HepG2 (cell line): ENCODE measurements around the gene IAPP. TPM values are rescaled to one million over a fixed set of nuclear protein-coding genes. Genes with fewer than 3 reads are reported as not detected.

Source experiments
- CHD4 ChIP-seq: fragments of 200-600 bp; sonication (generic); IDR thresholded peaks from 2 replicates; pipeline ENCODE4 v1.7.0; 2017; ENCODE audit warnings: mild to moderate bottlenecking, low read length, borderline replicate concordance
- CREB1 ChIP-seq, 2 experiments: fragments of 450-650 bp in 1 of 2; IDR thresholded peaks; 2 replicates each; pipeline ENCODE4 v1.6.1; 2016 to 2017; ENCODE audit warnings: control low read depth in 1 of 2, mild to moderate bottlenecking in 1 of 2, missing compliant biosample characterization in 1 of 2, missing genetic modification characterization in 1 of 2
- HNF4A ChIP-seq: sonication (generic); formaldehyde crosslinking; IDR thresholded peaks from 2 replicates; pipeline ENCODE4 v1.4.0; 2020; ENCODE audit warnings: missing genetic modification reagents
- ZBTB20 ChIP-seq: sonication (generic); formaldehyde crosslinking; IDR thresholded peaks from 2 replicates; pipeline ENCODE4 v1.8.1; 2023; ENCODE audit warnings: missing genetic modification reagents, low read depth, mild to moderate bottlenecking, borderline replicate concordance
- ZMYM4 ChIP-seq: sonication (generic); formaldehyde crosslinking; IDR thresholded peaks from 2 replicates; pipeline ENCODE4 v1.8.1; 2023; ENCODE audit warnings: mild to moderate bottlenecking, missing genetic modification reagents
- polyA plus RNA-seq, 8 experiments: library from polyadenylated mRNA; depleted of rRNA in 3 of 8; stranded (reverse) in 7 of 8; unstranded in 1 of 8; fragments of >200 nt; fragmentation: Illumina TruSeq in 4 of 8; extraction: Trizol in 4 of 8; gene quantifications; 2 replicates each; pipeline versions ENCODE4 v1.2.1 to v1.2.3, GENCODE V29; 2011 to 2016; ENCODE audit warnings: low read depth in 4 of 8, missing spikeins in 1 of 8, mixed read lengths in 1 of 8; ENCODE audit not compliant: insufficient read depth in 1 of 8
- total RNA-seq, 5 experiments: library from RNA; depleted of rRNA; stranded (reverse); fragments of >200 nt; fragmentation: Illumina TruSeq; extraction: Trizol; gene quantifications; 2 replicates each; pipeline ENCODE4 v1.2.3, GENCODE V29; 2016; ENCODE audit warnings: low read depth in 1 of 5
- TF ChIP-seq, protein P1 (sequence below): sonication (generic); formaldehyde crosslinking; conservative IDR thresholded peaks from 2 replicates; pipeline ENCODE4 v1.4.0; 2020; ENCODE audit warnings: mild to moderate bottlenecking, missing genetic modification reagents, moderate library complexity
- TF ChIP-seq, protein P2 (sequence below): IDR thresholded peaks from 2 replicates; pipeline ENCODE4 v1.6.1; 2016; ENCODE audit warnings: low read depth, missing genetic modification reagents, missing compliant biosample characterization
- TF ChIP-seq, protein P3 (sequence below): IDR thresholded peaks from 2 replicates; pipeline ENCODE4 v1.6.1; 2012; ENCODE audit warnings: low read depth, low read length, improper control_type of control experiment
- TF ChIP-seq, protein P4 (sequence below): sonication (generic); formaldehyde crosslinking; IDR thresholded peaks from 2 replicates; pipeline ENCODE4 v1.8.0; 2022; ENCODE audit warnings: mild to moderate bottlenecking, missing genetic modification reagents
- TF ChIP-seq, protein P5 (sequence below): sonication (generic); formaldehyde crosslinking; IDR thresholded peaks from 2 replicates; pipeline ENCODE4 v1.8.1; 2023; ENCODE audit warnings: mild to moderate bottlenecking, missing genetic modification reagents
- TF ChIP-seq, protein P6 (sequence below): sonication (generic); formaldehyde crosslinking; IDR thresholded peaks from 2 replicates; pipeline ENCODE4 v1.8.1; 2022; ENCODE audit warnings: low read depth, mild to moderate bottlenecking, missing genetic modification reagents

IAPP gene
- total and polyA plus RNA-seq, 2 of the 13 experiments (the other 11 are each of a cell fraction or from before 2014, with no cell fraction given) = not detected

DNA sequence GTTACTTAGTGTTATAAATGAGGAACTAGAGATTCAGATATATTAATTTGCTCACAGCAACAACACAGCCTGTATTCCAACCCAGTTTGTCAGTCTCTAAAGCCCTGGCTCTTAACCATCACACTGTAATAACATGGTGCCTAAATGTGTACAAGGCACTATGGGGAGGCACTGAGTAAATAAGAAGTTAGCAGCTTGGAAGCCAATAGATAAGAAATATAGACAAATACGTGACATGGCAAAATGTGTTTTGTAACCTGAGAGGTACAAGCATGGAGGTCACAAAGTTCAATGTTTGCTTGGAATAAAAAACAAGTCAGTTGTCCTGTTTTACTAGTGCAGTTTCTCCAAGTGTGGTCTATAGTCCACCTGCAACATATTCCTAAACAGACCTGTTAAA, 21.7 kb upstream of the IAPP start (continued):
- TF ChIP-seq, protein P1, sequence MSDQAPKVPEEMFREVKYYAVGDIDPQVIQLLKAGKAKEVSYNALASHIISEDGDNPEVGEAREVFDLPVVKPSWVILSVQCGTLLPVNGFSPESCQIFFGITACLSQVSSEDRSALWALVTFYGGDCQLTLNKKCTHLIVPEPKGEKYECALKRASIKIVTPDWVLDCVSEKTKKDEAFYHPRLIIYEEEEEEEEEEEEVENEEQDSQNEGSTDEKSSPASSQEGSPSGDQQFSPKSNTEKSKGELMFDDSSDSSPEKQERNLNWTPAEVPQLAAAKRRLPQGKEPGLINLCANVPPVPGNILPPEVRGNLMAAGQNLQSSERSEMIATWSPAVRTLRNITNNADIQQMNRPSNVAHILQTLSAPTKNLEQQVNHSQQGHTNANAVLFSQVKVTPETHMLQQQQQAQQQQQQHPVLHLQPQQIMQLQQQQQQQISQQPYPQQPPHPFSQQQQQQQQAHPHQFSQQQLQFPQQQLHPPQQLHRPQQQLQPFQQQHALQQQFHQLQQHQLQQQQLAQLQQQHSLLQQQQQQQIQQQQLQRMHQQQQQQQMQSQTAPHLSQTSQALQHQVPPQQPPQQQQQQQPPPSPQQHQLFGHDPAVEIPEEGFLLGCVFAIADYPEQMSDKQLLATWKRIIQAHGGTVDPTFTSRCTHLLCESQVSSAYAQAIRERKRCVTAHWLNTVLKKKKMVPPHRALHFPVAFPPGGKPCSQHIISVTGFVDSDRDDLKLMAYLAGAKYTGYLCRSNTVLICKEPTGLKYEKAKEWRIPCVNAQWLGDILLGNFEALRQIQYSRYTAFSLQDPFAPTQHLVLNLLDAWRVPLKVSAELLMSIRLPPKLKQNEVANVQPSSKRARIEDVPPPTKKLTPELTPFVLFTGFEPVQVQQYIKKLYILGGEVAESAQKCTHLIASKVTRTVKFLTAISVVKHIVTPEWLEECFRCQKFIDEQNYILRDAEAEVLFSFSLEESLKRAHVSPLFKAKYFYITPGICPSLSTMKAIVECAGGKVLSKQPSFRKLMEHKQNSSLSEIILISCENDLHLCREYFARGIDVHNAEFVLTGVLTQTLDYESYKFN (CRISPR knock-in tag) = peak; percentile 84
- TF ChIP-seq ZBTB20 (CRISPR knock-in tag) = peak; percentile 49; the same call in 1 of the 2 replicates
- TF ChIP-seq, protein P2, sequence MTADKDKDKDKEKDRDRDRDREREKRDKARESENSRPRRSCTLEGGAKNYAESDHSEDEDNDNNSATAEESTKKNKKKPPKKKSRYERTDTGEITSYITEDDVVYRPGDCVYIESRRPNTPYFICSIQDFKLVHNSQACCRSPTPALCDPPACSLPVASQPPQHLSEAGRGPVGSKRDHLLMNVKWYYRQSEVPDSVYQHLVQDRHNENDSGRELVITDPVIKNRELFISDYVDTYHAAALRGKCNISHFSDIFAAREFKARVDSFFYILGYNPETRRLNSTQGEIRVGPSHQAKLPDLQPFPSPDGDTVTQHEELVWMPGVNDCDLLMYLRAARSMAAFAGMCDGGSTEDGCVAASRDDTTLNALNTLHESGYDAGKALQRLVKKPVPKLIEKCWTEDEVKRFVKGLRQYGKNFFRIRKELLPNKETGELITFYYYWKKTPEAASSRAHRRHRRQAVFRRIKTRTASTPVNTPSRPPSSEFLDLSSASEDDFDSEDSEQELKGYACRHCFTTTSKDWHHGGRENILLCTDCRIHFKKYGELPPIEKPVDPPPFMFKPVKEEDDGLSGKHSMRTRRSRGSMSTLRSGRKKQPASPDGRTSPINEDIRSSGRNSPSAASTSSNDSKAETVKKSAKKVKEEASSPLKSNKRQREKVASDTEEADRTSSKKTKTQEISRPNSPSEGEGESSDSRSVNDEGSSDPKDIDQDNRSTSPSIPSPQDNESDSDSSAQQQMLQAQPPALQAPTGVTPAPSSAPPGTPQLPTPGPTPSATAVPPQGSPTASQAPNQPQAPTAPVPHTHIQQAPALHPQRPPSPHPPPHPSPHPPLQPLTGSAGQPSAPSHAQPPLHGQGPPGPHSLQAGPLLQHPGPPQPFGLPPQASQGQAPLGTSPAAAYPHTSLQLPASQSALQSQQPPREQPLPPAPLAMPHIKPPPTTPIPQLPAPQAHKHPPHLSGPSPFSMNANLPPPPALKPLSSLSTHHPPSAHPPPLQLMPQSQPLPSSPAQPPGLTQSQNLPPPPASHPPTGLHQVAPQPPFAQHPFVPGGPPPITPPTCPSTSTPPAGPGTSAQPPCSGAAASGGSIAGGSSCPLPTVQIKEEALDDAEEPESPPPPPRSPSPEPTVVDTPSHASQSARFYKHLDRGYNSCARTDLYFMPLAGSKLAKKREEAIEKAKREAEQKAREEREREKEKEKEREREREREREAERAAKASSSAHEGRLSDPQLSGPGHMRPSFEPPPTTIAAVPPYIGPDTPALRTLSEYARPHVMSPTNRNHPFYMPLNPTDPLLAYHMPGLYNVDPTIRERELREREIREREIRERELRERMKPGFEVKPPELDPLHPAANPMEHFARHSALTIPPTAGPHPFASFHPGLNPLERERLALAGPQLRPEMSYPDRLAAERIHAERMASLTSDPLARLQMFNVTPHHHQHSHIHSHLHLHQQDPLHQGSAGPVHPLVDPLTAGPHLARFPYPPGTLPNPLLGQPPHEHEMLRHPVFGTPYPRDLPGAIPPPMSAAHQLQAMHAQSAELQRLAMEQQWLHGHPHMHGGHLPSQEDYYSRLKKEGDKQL (CRISPR knock-in tag) = peak; percentile 89
- TF ChIP-seq CHD4 = no peak
- TF ChIP-seq, protein P3, sequence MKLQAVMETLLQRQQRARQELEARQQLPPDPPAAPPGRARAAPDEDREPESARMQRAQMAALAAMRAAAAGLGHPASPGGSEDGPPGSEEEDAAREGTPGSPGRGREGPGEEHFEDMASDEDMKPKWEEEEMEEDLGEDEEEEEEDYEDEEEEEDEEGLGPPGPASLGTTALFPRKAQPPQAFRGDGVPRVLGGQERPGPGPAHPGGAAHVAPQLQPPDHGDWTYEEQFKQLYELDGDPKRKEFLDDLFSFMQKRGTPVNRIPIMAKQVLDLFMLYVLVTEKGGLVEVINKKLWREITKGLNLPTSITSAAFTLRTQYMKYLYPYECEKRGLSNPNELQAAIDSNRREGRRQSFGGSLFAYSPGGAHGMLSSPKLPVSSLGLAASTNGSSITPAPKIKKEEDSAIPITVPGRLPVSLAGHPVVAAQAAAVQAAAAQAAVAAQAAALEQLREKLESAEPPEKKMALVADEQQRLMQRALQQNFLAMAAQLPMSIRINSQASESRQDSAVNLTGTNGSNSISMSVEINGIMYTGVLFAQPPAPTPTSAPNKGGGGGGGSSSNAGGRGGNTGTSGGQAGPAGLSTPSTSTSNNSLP = peak; percentile 76; the same call in 1 of the 2 replicates
- TF ChIP-seq, protein P4, sequence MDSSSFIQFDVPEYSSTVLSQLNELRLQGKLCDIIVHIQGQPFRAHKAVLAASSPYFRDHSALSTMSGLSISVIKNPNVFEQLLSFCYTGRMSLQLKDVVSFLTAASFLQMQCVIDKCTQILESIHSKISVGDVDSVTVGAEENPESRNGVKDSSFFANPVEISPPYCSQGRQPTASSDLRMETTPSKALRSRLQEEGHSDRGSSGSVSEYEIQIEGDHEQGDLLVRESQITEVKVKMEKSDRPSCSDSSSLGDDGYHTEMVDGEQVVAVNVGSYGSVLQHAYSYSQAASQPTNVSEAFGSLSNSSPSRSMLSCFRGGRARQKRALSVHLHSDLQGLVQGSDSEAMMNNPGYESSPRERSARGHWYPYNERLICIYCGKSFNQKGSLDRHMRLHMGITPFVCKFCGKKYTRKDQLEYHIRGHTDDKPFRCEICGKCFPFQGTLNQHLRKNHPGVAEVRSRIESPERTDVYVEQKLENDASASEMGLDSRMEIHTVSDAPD (CRISPR knock-in tag) = peak; percentile 88
- TF ChIP-seq, protein P5, sequence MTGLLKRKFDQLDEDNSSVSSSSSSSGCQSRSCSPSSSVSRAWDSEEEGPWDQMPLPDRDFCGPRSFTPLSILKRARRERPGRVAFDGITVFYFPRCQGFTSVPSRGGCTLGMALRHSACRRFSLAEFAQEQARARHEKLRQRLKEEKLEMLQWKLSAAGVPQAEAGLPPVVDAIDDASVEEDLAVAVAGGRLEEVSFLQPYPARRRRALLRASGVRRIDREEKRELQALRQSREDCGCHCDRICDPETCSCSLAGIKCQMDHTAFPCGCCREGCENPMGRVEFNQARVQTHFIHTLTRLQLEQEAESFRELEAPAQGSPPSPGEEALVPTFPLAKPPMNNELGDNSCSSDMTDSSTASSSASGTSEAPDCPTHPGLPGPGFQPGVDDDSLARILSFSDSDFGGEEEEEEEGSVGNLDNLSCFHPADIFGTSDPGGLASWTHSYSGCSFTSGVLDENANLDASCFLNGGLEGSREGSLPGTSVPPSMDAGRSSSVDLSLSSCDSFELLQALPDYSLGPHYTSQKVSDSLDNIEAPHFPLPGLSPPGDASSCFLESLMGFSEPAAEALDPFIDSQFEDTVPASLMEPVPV (CRISPR knock-in tag) = no peak
- TF ChIP-seq HNF4A (CRISPR knock-in tag) = peak; percentile 55
- peak; percentile 76; the same call in 1 of the 2 replicates for TF ChIP-seq ZMYM4 (CRISPR knock-in tag)
- TF ChIP-seq, protein P6, sequence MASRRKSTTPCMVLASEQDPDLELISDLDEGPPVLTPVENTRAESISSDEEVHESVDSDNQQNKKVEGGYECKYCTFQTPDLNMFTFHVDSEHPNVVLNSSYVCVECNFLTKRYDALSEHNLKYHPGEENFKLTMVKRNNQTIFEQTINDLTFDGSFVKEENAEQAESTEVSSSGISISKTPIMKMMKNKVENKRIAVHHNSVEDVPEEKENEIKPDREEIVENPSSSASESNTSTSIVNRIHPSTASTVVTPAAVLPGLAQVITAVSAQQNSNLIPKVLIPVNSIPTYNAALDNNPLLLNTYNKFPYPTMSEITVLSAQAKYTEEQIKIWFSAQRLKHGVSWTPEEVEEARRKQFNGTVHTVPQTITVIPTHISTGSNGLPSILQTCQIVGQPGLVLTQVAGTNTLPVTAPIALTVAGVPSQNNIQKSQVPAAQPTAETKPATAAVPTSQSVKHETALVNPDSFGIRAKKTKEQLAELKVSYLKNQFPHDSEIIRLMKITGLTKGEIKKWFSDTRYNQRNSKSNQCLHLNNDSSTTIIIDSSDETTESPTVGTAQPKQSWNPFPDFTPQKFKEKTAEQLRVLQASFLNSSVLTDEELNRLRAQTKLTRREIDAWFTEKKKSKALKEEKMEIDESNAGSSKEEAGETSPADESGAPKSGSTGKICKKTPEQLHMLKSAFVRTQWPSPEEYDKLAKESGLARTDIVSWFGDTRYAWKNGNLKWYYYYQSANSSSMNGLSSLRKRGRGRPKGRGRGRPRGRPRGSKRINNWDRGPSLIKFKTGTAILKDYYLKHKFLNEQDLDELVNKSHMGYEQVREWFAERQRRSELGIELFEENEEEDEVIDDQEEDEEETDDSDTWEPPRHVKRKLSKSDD (CRISPR knock-in tag) = no peak
- no peak for TF ChIP-seq CREB1 (IDR thresholded peaks at IDR 0.05)
- peak; percentile 58 for TF ChIP-seq CREB1 (CRISPR knock-in tag; IDR thresholded peaks at IDR 0.05)
